GM21526 (cell line): Measurements from ENCODE around the gene STX11.
"Not testable (repeated sequence)": the region's sequence is repeated elsewhere in the genome, so short reads cannot be mapped to it uniquely, and the experiment has no call there.

ENCODE experiments used
- ATAC-seq: cut with Tn5 transposase; IDR thresholded peaks from one replicate; pipeline ENCODE4 v1.9.1; 2021; ENCODE audit warnings: moderate library complexity; ENCODE audit not compliant: unreplicated experiment, low FRiP score

STX11 gene

GRCh38 chr6:144149894-144150709 is at the start of gene STX11:
Gene STX11, plus strand, starts transcription at chr6:144150517. Its CDS starts 36,111 bp downstream, at chr6:144186628.
- peak; percentile 70 for ATAC-seq

- ATAC-seq: no peak
Measured at GRCh38 chr6:144103026-144103563, 47.2 kb upstream of the STX11 start.

GRCh38 chr6:144104488-144104887 is 45.8 kb upstream of the STX11 start:
- ATAC-seq: no peak

- peak; percentile 82 for ATAC-seq
Measured at GRCh38 chr6:144104898-144105487, 45.3 kb upstream of the STX11 start.

- no peak for ATAC-seq
Measured at GRCh38 chr6:144106206-144106605, 44.1 kb upstream of the STX11 start.

GRCh38 chr6:144110210-144110609 is 40.1 kb upstream of the STX11 start:
- no peak for ATAC-seq

GRCh38 chr6:144113366-144113765 is 37.0 kb upstream of the STX11 start:
- no peak for ATAC-seq

GRCh38 chr6:144115219-144115618 is 35.1 kb upstream of the STX11 start:
- no peak for ATAC-seq

- no peak for ATAC-seq
Measured at GRCh38 chr6:144119376-144119775, 30.9 kb upstream of the STX11 start.

GRCh38 chr6:144122861-144123260 is 27.5 kb upstream of the STX11 start:
- no peak for ATAC-seq

GRCh38 chr6:144123421-144123820 is 26.9 kb upstream of the STX11 start:
- no peak for ATAC-seq

GRCh38 chr6:144123836-144124235 is 26.5 kb upstream of the STX11 start:
- no peak for ATAC-seq

GRCh38 chr6:144127097-144127496 is 23.2 kb upstream of the STX11 start:
- ATAC-seq: no peak

GRCh38 chr6:144129469-144129868 is 20.8 kb upstream of the STX11 start:
- ATAC-seq: no peak

- ATAC-seq: no peak
Measured at GRCh38 chr6:144131248-144131709, 19.0 kb upstream of the STX11 start.

GRCh38 chr6:144132167-144132690 is 18.1 kb upstream of the STX11 start:
- not testable (repeated sequence) for ATAC-seq

- no peak for ATAC-seq
Measured at GRCh38 chr6:144133225-144133821, 17.0 kb upstream of the STX11 start.

- ATAC-seq: no peak
Measured at GRCh38 chr6:144134176-144134575, 16.1 kb upstream of the STX11 start.

- no peak for ATAC-seq
Measured at GRCh38 chr6:144134737-144135136, 15.6 kb upstream of the STX11 start.

- ATAC-seq: no peak
Measured at GRCh38 chr6:144138542-144138941, 11.8 kb upstream of the STX11 start.

- no peak for ATAC-seq
Measured at GRCh38 chr6:144139817-144140216, 10.5 kb upstream of the STX11 start.
